NB4 (cell line): ENCODE results near the gene CCDC74A.

Source experiments
- MYC ChIP-seq: IDR thresholded peaks from 2 replicates; pipeline ENCODE4 v1.6.1; 2011; ENCODE audit warnings: low read depth, low read length
- POLR2A ChIP-seq: IDR thresholded peaks from 2 replicates; pipeline ENCODE4 v1.6.1; 2011; ENCODE audit warnings: mild to moderate bottlenecking; ENCODE audit not compliant: insufficient read length; ENCODE audit errors: extremely low read depth
- TF ChIP-seq, protein P1 (sequence below): IDR thresholded peaks from one replicate; pipeline ENCODE4 v1.5.1; 2012; ENCODE audit warnings: low read depth, low read length

- no peak for TF ChIP-seq POLR2A
- TF ChIP-seq, protein P1, sequence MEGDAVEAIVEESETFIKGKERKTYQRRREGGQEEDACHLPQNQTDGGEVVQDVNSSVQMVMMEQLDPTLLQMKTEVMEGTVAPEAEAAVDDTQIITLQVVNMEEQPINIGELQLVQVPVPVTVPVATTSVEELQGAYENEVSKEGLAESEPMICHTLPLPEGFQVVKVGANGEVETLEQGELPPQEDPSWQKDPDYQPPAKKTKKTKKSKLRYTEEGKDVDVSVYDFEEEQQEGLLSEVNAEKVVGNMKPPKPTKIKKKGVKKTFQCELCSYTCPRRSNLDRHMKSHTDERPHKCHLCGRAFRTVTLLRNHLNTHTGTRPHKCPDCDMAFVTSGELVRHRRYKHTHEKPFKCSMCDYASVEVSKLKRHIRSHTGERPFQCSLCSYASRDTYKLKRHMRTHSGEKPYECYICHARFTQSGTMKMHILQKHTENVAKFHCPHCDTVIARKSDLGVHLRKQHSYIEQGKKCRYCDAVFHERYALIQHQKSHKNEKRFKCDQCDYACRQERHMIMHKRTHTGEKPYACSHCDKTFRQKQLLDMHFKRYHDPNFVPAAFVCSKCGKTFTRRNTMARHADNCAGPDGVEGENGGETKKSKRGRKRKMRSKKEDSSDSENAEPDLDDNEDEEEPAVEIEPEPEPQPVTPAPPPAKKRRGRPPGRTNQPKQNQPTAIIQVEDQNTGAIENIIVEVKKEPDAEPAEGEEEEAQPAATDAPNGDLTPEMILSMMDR = no peak
- no peak for TF ChIP-seq MYC
Observed at GRCh38 chr2:131517106-131517831, 10.4 kb upstream of the CCDC74A start.
